Cardiac fibroblast (primary cell): ENCODE results near the gene HS3ST5.

Experiments used
- DNase-seq, 2 donors: peaks; one replicate each; pipeline versions ENCODE4 v3.0.0 to v3.0.0-alpha.2; 2010; ENCODE audit warnings: low read depth in 2 of 2
- H3K4me3 ChIP-seq, 2 donors: replicated peaks in 1 of 2; 1 replicate in 1 of 2; 2 replicates in 1 of 2; pipeline ENCODE4 v1.5.1; 2011; ENCODE audit warnings: low read depth in 2 of 2, low read length in 2 of 2, mild to moderate bottlenecking in 2 of 2, moderate library complexity in 1 of 2
- TF ChIP-seq, protein P1 (sequence below): IDR thresholded peaks from one replicate; pipeline ENCODE4 v1.5.1; 2011; ENCODE audit warnings: low read depth, mild to moderate bottlenecking, low read length, inconsistent platforms

HS3ST5 gene

GRCh38 chr6:114292431-114292830, 50.4 kb downstream of the HS3ST5 start:
- TF ChIP-seq, protein P1, sequence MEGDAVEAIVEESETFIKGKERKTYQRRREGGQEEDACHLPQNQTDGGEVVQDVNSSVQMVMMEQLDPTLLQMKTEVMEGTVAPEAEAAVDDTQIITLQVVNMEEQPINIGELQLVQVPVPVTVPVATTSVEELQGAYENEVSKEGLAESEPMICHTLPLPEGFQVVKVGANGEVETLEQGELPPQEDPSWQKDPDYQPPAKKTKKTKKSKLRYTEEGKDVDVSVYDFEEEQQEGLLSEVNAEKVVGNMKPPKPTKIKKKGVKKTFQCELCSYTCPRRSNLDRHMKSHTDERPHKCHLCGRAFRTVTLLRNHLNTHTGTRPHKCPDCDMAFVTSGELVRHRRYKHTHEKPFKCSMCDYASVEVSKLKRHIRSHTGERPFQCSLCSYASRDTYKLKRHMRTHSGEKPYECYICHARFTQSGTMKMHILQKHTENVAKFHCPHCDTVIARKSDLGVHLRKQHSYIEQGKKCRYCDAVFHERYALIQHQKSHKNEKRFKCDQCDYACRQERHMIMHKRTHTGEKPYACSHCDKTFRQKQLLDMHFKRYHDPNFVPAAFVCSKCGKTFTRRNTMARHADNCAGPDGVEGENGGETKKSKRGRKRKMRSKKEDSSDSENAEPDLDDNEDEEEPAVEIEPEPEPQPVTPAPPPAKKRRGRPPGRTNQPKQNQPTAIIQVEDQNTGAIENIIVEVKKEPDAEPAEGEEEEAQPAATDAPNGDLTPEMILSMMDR: no peak
- no peak overlapping the region for H3K4me3 ChIP-seq
- no peak for DNase-seq

DNA sequence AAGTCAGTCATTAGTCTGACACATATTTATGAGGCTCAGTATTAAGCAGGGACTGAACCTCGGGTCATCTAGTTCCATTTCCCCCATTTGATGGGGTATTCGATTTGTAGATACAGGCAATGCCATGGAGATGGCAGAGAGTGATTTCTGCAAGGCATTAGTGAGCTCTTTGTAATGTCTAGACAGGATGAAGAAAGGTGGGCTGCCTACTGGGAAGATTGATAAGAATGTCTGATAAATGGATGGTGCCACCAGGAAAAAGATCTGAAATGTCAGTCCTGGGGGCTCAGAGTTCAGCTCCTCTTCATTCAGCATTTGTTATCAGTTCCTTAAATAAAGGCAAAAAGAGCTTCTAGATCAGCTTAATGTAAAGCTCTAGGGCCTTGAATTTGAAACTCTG, 51.4 kb downstream of the HS3ST5 start:
- TF ChIP-seq, protein P1: no peak
- H3K4me3 ChIP-seq: no peak overlapping the region
- DNase-seq: no peak

DNA sequence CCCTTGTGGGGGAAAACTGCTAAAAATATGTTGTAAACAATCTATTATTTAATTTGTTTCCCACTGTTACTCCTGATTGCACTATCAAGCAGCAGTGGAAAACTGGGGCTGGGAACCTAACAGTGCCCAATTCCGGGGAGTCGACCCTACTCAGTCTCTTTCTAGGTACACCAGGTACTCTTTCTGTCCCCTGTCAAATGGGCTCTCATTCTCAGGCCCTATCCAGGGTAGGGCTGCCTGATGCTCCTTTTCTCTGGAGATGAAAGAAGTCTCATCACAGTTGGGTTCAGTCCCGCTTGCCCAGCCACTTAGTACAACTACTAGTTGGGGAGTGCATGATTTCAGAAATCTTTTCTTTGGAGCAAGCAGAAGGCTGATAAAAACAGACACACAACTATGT, 52.0 kb downstream of the HS3ST5 start:
- TF ChIP-seq, protein P1: no peak
- no peak for DNase-seq
- no peak overlapping the region for H3K4me3 ChIP-seq

GRCh38 chr6:114288701-114289495, 53.9 kb downstream of the HS3ST5 start:
- TF ChIP-seq, protein P1: no peak
- no peak for DNase-seq
- no peak overlapping the region for H3K4me3 ChIP-seq

GRCh38 chr6:114287461-114287860, 55.4 kb downstream of the HS3ST5 start:
- no peak overlapping the region for H3K4me3 ChIP-seq
- no peak for DNase-seq
- TF ChIP-seq, protein P1: no peak

- DNase-seq: no peak
- TF ChIP-seq, protein P1: no peak
- H3K4me3 ChIP-seq: no peak overlapping the region
Observed at GRCh38 chr6:114286211-114286610, 56.6 kb downstream of the HS3ST5 start.
